HepG2 (cell line): ENCODE results near the gene PCDHGC5. TPM values are rescaled to one million over a fixed set of nuclear protein-coding genes. Genes with fewer than 3 reads are reported as not detected.
A peak's percentile ranks its signal among the peaks of the same experiment; 100 is the strongest.

ENCODE experiments used
- ATF3 ChIP-seq: sonication (generic); formaldehyde crosslinking; IDR thresholded peaks from 2 replicates; pipeline ENCODE4 v1.4.0; 2020; ENCODE audit warnings: missing genetic modification reagents
- CBX5 ChIP-seq: sonication (generic); formaldehyde crosslinking; IDR thresholded peaks from 2 replicates; pipeline ENCODE4 v1.4.0; 2020; ENCODE audit warnings: missing genetic modification reagents, borderline replicate concordance
- CEBPZ ChIP-seq: IDR thresholded peaks from 2 replicates; pipeline ENCODE4 v1.6.1; 2012; ENCODE audit warnings: low read length, improper control_type of control experiment
- CHD4 ChIP-seq: fragments of 200-600 bp; sonication (generic); IDR thresholded peaks from 2 replicates; pipeline ENCODE4 v1.7.0; 2017; ENCODE audit warnings: mild to moderate bottlenecking, low read length, borderline replicate concordance
- CREM ChIP-seq, 2 experiments: sonication (generic) in 1 of 2; formaldehyde crosslinking in 1 of 2; IDR thresholded peaks; 2 replicates each; pipeline versions ENCODE4 v1.4.0 to v1.6.1; 2016 to 2020; ENCODE audit warnings: antibody characterized with exemption in 1 of 2, mild to moderate bottlenecking in 1 of 2, missing genetic modification reagents in 1 of 2
- KDM5A ChIP-seq: fragments of 200-600 bp; sonication (generic); IDR thresholded peaks from 2 replicates; pipeline ENCODE4 v1.7.0; 2018; ENCODE audit warnings: antibody characterized with exemption, mild to moderate bottlenecking, low read length, borderline replicate concordance
- KMT2A ChIP-seq: sonication (generic); formaldehyde crosslinking; IDR thresholded peaks from 2 replicates; pipeline ENCODE4 v1.4.0; 2020; ENCODE audit warnings: missing genetic modification reagents
- MBNL3 ChIP-seq: fragments of 250-450 bp; sonication (Bioruptor Pico); conservative IDR thresholded peaks from 2 replicates; pipeline ENCODE4 v1.8.0; 2022; ENCODE audit warnings: mild to moderate bottlenecking, inconsistent platforms
- PAF1 ChIP-seq: IDR thresholded peaks from 2 replicates; pipeline ENCODE4 v1.6.1; 2016; ENCODE audit warnings: missing genetic modification reagents, missing compliant biosample characterization
- PBX3 ChIP-seq: sonication (generic); formaldehyde crosslinking; IDR thresholded peaks from 2 replicates; pipeline ENCODE4 v1.8.1; 2023; ENCODE audit warnings: missing genetic modification reagents, inconsistent platforms, borderline replicate concordance
- SIN3B ChIP-seq: fragments of 150-350 bp; IDR thresholded peaks from 2 replicates; pipeline ENCODE4 v1.6.1; 2014; ENCODE audit warnings: low read length
- SMARCC2 ChIP-seq: fragments of 450-650 bp; IDR thresholded peaks from 2 replicates; pipeline ENCODE4 v1.6.1; 2017; ENCODE audit warnings: antibody characterized with exemption, mild to moderate bottlenecking
- SNRNP70 ChIP-seq: fragments of 200-400 bp; formaldehyde crosslinking; IDR thresholded peaks from 2 replicates; pipeline ENCODE4 v1.6.1; 2017; ENCODE audit warnings: mild to moderate bottlenecking, low read depth, low read length, moderate library complexity
- TOPORS ChIP-seq: sonication (generic); formaldehyde crosslinking; IDR thresholded peaks from 2 replicates; pipeline ENCODE4 v1.8.0; 2023; ENCODE audit warnings: mild to moderate bottlenecking, missing genetic modification reagents
- TRIM24 ChIP-seq: sonication (generic); formaldehyde crosslinking; IDR thresholded peaks from 2 replicates; pipeline ENCODE4 v1.8.0; 2022; ENCODE audit warnings: mild to moderate bottlenecking, missing genetic modification reagents
- UBTF ChIP-seq: sonication (generic); formaldehyde crosslinking; IDR thresholded peaks from 2 replicates; pipeline ENCODE4 v1.4.0; 2020; ENCODE audit warnings: mild to moderate bottlenecking, missing genetic modification reagents
- ZNF337 ChIP-seq: sonication (generic); formaldehyde crosslinking; IDR thresholded peaks from 2 replicates; pipeline ENCODE4 v1.5.1; 2020; ENCODE audit warnings: missing genetic modification reagents, low read depth, mild to moderate bottlenecking, borderline replicate concordance
- ZNF446 ChIP-seq: sonication (generic); formaldehyde crosslinking; IDR thresholded peaks from 2 replicates; pipeline ENCODE4 v1.5.0; 2020; ENCODE audit warnings: mild to moderate bottlenecking, missing genetic modification reagents
- ZNF784 ChIP-seq: sonication (generic); formaldehyde crosslinking; IDR thresholded peaks from 2 replicates; pipeline ENCODE4 v1.5.1; 2020; ENCODE audit warnings: missing genetic modification reagents, mild to moderate bottlenecking, borderline replicate concordance
- ZSCAN31 ChIP-seq: sonication (generic); formaldehyde crosslinking; IDR thresholded peaks from 2 replicates; pipeline ENCODE4 v1.5.0; 2020; ENCODE audit warnings: low read depth, mild to moderate bottlenecking, missing genetic modification reagents
- polyA plus RNA-seq, 8 experiments: library from polyadenylated mRNA; depleted of rRNA in 3 of 8; stranded (reverse) in 7 of 8; unstranded in 1 of 8; fragments of >200 nt; fragmentation: Illumina TruSeq in 4 of 8; extraction: Trizol in 4 of 8; gene quantifications; 2 replicates each; pipeline versions ENCODE4 v1.2.1 to v1.2.3, GENCODE V29; 2011 to 2016; ENCODE audit warnings: low read depth in 4 of 8, missing spikeins in 1 of 8, mixed read lengths in 1 of 8; ENCODE audit not compliant: insufficient read depth in 1 of 8
- total RNA-seq, 5 experiments: library from RNA; depleted of rRNA; stranded (reverse); fragments of >200 nt; fragmentation: Illumina TruSeq; extraction: Trizol; gene quantifications; 2 replicates each; pipeline ENCODE4 v1.2.3, GENCODE V29; 2016; ENCODE audit warnings: low read depth in 1 of 5

The PCDHGC5 gene
- total and polyA plus RNA-seq, 2 of the 13 experiments (the other 11 are each of a cell fraction or from before 2014, with no cell fraction given) = 0.03 TPM; not detected in 1

GRCh38 chr5:141524604-141525597 lies 36.0 kb downstream of the PCDHGC5 start (continued):
- no peak for TF ChIP-seq TOPORS
- no peak for TF ChIP-seq CHD4
- TF ChIP-seq SMARCC2 = no peak
- 0 out of 2 replicates have a peak, but pooled peaks have one; percentile 27 for TF ChIP-seq KMT2A (CRISPR knock-in tag)
- peak; percentile 18; the same call in 1 of the 2 replicates for TF ChIP-seq ATF3 (CRISPR knock-in tag)
- no peak for TF ChIP-seq PAF1
- no peak for TF ChIP-seq KDM5A
- no peak for TF ChIP-seq PBX3 (CRISPR knock-in tag)
- no peak for TF ChIP-seq SNRNP70
- no peak for TF ChIP-seq ZSCAN31 (CRISPR knock-in tag)
- peak; percentile 83; the same call in 1 of the 2 replicates for TF ChIP-seq CBX5 (CRISPR knock-in tag)
- no peak for TF ChIP-seq MBNL3
- TF ChIP-seq ZNF446 (CRISPR knock-in tag) = no peak
- no peak for TF ChIP-seq CEBPZ
- TF ChIP-seq ZNF784 = no peak
- no peak for TF ChIP-seq TRIM24 (CRISPR knock-in tag)
- TF ChIP-seq CREM (IDR thresholded peaks at IDR 0.05) = no peak
- no peak for TF ChIP-seq CREM (CRISPR knock-in tag; IDR thresholded peaks at IDR 0.05)
- 0 out of 2 replicates have a peak, but pooled peaks have one; percentile 20 for TF ChIP-seq UBTF (CRISPR knock-in tag)
- TF ChIP-seq ZNF337 = no peak
- TF ChIP-seq SIN3B = no peak
